HepG2 (cell line): ENCODE measurements around the gene UBE2N. TPM values are rescaled to one million over a fixed set of nuclear protein-coding genes. Genes with fewer than 3 reads are reported as not detected.

Experiments used
- ARID5B ChIP-seq: IDR thresholded peaks from 2 replicates; pipeline ENCODE4 v1.4.0; 2020; ENCODE audit warnings: mild to moderate bottlenecking, missing genetic modification reagents
- ATF4 ChIP-seq, 2 experiments: fragments of 450-650 bp in 1 of 2; sonication (generic) in 1 of 2; formaldehyde crosslinking; IDR thresholded peaks; 2 replicates each; pipeline versions ENCODE4 v1.5.0 to v1.8.0; 2020 to 2022; ENCODE audit warnings: mild to moderate bottlenecking in 1 of 2, missing genetic modification reagents in 1 of 2
- HDAC6 ChIP-seq: fragments of 200-600 bp; sonication (generic); IDR thresholded peaks from 2 replicates; pipeline ENCODE4 v1.7.0; 2017; ENCODE audit warnings: mild to moderate bottlenecking, antibody characterized with exemption, low read length, low read depth
- MED1 ChIP-seq: sonication (generic); formaldehyde crosslinking; IDR thresholded peaks from 2 replicates; pipeline ENCODE4 v1.4.0; 2020; ENCODE audit warnings: missing genetic modification reagents
- SMYD3 ChIP-seq: sonication (generic); formaldehyde crosslinking; IDR thresholded peaks from 2 replicates; pipeline ENCODE4 v1.8.1; 2023; ENCODE audit warnings: mild to moderate bottlenecking, missing genetic modification reagents
- SRSF1 ChIP-seq: fragments of 200-400 bp; formaldehyde crosslinking; optimal IDR thresholded peaks from 2 replicates; pipeline ENCODE3; 2017; ENCODE audit warnings: mild to moderate bottlenecking, low read depth, low read length, moderate library complexity
- SRY ChIP-seq: sonication (generic); formaldehyde crosslinking; IDR thresholded peaks from 2 replicates; pipeline ENCODE4 v1.8.0; 2022; ENCODE audit warnings: mild to moderate bottlenecking, missing genetic modification reagents
- SYNCRIP ChIP-seq: fragments of 200-400 bp; formaldehyde crosslinking; IDR thresholded peaks from 2 replicates; pipeline ENCODE4 v1.6.1; 2018; ENCODE audit warnings: mild to moderate bottlenecking, low read depth, low read length; ENCODE audit not compliant: insufficient read depth
- TFAP4 ChIP-seq: sonication (generic); IDR thresholded peaks from 2 replicates; pipeline ENCODE4 v1.6.1; 2016; ENCODE audit warnings: low read depth, borderline replicate concordance
- ZBTB20 ChIP-seq: sonication (generic); formaldehyde crosslinking; IDR thresholded peaks from 2 replicates; pipeline ENCODE4 v1.8.1; 2023; ENCODE audit warnings: missing genetic modification reagents, low read depth, mild to moderate bottlenecking, borderline replicate concordance
- ZBTB33 ChIP-seq: sonication (generic); formaldehyde crosslinking; IDR thresholded peaks from 2 replicates; pipeline ENCODE4 v1.4.0; 2020; ENCODE audit warnings: missing genetic modification reagents
- ZNF20 ChIP-seq: sonication (generic); formaldehyde crosslinking; IDR thresholded peaks from 2 replicates; pipeline ENCODE4 v1.4.0; 2020; ENCODE audit warnings: mild to moderate bottlenecking, moderate library complexity, missing genetic modification reagents
- ZNF260 ChIP-seq: sonication (generic); formaldehyde crosslinking; IDR thresholded peaks from 2 replicates; pipeline ENCODE4 v1.4.0; 2020; ENCODE audit warnings: missing genetic modification reagents, low read depth, mild to moderate bottlenecking, borderline replicate concordance
- ZNF329 ChIP-seq: sonication (generic); formaldehyde crosslinking; IDR thresholded peaks from 2 replicates; pipeline ENCODE4 v1.9.0; 2021; ENCODE audit warnings: low read depth, mild to moderate bottlenecking, missing genetic modification reagents
- ZNF569 ChIP-seq: sonication (generic); formaldehyde crosslinking; IDR thresholded peaks from 2 replicates; pipeline ENCODE4 v1.5.0; 2020; ENCODE audit warnings: mild to moderate bottlenecking, missing genetic modification reagents, moderate library complexity, borderline replicate concordance
- ZNF800 ChIP-seq: sonication (generic); formaldehyde crosslinking; IDR thresholded peaks from 2 replicates; pipeline ENCODE4 v1.4.0; 2020; ENCODE audit warnings: missing genetic modification reagents
- ZNF891 ChIP-seq: sonication (generic); formaldehyde crosslinking; IDR thresholded peaks from 2 replicates; pipeline ENCODE4 v1.5.0; 2020; ENCODE audit warnings: mild to moderate bottlenecking, missing genetic modification reagents
- polyA plus RNA-seq, 8 experiments: library from polyadenylated mRNA; depleted of rRNA in 3 of 8; stranded (reverse) in 7 of 8; unstranded in 1 of 8; fragments of >200 nt; fragmentation: Illumina TruSeq in 4 of 8; extraction: Trizol in 4 of 8; gene quantifications; 2 replicates each; pipeline versions ENCODE4 v1.2.1 to v1.2.3, GENCODE V29; 2011 to 2016; ENCODE audit warnings: low read depth in 4 of 8, missing spikeins in 1 of 8, mixed read lengths in 1 of 8; ENCODE audit not compliant: insufficient read depth in 1 of 8
- total RNA-seq, 5 experiments: library from RNA; depleted of rRNA; stranded (reverse); fragments of >200 nt; fragmentation: Illumina TruSeq; extraction: Trizol; gene quantifications; 2 replicates each; pipeline ENCODE4 v1.2.3, GENCODE V29; 2016; ENCODE audit warnings: low read depth in 1 of 5

UBE2N gene
- total and polyA plus RNA-seq, 2 of the 13 experiments (the other 11 are each of a cell fraction or from before 2014, with no cell fraction given), result 188 to 197 TPM

GRCh38 chr12:93441617-93442410, at the start of gene UBE2N (continued):
- TF ChIP-seq ZNF569 (CRISPR knock-in tag), result no peak
- no peak for TF ChIP-seq SYNCRIP
- TF ChIP-seq ARID5B (CRISPR knock-in tag), result peak; percentile 63
- peak; percentile 56; the same call in 1 of the 2 replicates for TF ChIP-seq SRY (CRISPR knock-in tag)
- 0 out of 2 replicates have a peak, but pooled peaks have one; percentile 9 for TF ChIP-seq ZNF329 (CRISPR knock-in tag)
- no peak for TF ChIP-seq ZBTB33 (CRISPR knock-in tag)
- no peak for TF ChIP-seq ZNF20
- TF ChIP-seq TFAP4, result peak; percentile 38; the same call in 1 of the 2 replicates
- TF ChIP-seq ZNF800 (CRISPR knock-in tag), result peak; percentile 41; the same call in 1 of the 2 replicates
- peak; percentile 91; the same call in 1 of the 2 replicates for TF ChIP-seq SMYD3 (CRISPR knock-in tag)
- TF ChIP-seq ZBTB20 (CRISPR knock-in tag), result peak; percentile 56; the same call in 1 of the 2 replicates
- no peak for TF ChIP-seq ZNF260
- TF ChIP-seq SRSF1, result no peak
- peak; percentile 86 for TF ChIP-seq ZNF891 (CRISPR knock-in tag)
- no peak for TF ChIP-seq HDAC6
- peak in 1 of 2 experiments; percentile 56; a peak in 2 of 4 replicates for TF ChIP-seq ATF4 (CRISPR knock-in tag; IDR thresholded peaks at IDR 0.05)
- TF ChIP-seq MED1 (CRISPR knock-in tag), result peak; percentile 67
